TTC549 (cell line): ENCODE measurements around the gene CDK14.

Experiments used
- FAIRE-seq: peaks from 2 replicates; lab custom pipeline; 2012; peaks lifted over from hg19 to GRCh38; lab: Jason Lieb, UNC

The CDK14 gene

DNA sequence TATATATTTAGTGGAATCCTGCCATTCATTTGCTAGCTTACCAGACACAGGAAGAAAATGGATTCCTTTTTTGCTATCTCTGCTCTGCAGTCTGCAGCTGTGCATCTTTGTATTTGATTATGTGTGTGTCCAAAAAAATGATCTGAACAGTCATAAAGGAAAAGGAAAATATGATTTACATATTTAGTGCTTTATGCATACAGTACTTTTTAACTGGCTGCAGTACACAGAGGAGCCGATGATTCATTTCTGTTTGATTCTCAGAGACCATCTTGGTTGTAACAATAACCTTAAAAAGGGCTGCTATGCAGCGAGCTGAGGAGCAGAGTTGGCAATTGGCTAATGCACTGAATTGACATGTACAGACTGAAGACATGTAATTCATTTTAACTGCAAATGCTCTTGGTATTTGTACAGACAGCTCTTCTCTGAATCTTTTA is 516.8 kb downstream of the CDK14 start:
- no peak for FAIRE-seq

- no peak for FAIRE-seq
These were observed 518.1 kb downstream of the CDK14 start for GRCh38 chr7:91114232-91114631.

DNA sequence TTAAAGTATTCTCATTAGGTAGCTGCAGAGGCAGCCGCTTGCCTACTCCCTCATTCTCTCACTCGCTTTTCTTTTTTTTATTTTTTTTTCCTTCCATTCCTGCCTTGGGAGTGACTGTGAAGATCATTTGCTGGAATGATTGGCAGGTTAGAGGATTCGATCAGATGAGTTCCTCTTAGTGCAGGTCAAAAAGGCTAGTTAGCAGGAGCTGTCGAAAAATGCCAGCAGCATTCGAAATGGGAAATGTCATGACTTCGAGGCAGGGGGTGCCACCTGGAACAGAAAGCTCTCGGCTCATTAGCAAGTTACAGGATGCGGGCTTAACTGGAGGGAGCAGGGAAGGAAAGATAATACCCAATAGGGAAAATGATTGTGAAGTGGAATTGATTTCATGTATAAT is 530.6 kb downstream of the CDK14 start:
- FAIRE-seq, result no peak

DNA sequence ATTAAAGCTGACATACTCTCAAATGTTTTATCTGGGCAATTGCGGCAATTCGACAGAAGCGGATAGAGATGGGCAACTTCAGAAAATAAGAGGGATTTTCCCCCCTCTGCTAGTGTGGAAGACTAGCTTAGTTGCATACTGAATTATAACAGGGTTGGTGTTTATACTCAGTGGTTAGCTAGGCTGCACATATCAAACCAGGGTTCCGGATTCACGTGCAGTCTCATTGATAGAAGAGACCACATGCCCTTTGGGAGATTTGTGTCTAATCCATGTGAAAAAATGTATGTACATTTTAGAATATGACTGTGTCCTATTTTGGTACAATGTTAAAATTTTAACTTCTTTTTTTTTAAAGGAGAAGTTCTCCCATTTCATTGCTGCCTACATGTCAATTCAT is 531.2 kb downstream of the CDK14 start:
- no peak for FAIRE-seq

DNA sequence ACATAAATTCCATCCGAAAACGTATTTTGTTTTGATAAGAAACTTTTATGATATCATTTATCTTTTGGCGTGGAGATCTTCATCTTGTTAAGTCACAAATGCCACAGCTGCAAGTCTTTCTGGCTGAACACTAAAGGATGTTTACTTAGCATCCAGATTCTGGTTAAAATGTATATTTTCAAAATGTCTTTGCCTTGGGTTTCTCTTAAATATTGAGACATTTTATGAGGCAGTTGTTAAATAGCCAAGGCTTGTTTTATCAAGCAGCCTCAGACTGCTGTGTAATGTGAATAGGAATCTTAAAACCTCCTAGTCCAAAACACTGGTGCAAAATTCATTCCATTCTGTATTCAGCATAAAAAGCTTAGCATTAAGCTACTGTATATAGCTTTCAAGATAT is 531.8 kb downstream of the CDK14 start:
- FAIRE-seq, result no peak

DNA sequence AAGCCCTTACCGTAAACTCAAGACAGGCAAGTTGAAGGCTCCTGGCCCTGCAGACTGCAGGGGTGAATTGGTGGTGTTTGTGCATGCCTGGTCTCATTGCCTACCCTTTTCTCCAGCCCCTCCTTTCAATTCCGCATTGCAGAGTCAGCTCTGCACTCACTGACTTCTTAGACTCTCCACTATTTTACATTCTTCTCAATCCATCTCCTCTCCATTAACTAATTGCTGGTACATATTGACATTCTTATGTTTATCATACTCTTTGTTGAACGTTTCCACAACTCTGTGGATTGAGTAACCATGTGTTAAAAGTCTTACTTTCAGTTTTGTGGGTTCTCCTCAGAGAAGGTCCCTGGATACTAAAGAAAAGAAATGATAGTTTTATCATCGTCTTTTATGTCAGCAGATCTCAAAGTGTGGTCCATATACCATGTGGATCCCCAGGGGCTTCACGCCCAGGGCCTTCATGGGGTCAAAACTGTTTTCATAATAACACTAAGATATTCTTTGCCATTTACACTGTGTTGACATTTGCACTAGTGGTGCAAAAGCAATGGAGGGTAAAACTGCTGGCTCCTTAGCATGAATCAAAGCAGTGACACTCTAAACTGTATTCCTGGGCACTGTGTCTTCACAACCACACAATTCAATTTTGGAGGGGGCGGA is 532.7 kb downstream of the CDK14 start:
- FAIRE-seq, result no peak

DNA sequence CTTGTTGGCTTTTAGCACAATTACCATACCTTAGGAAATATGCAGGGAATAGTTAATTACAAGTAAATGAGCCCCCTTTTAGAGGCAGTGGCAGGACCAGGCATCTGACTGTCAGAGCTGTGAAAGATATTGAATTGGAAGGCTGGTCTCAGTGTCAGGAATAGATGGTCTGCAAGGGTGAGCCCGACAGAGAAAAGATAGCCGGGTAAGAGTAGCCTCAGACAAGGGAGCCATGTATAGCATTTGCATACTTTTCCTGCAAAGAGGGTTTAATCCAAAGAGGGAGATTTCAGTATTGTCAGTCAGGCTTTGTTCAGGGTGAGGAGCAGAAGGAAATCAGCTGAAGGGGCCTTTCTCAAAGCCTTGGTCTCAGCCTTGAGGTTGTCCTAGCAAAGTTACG is 539.2 kb downstream of the CDK14 start:
- FAIRE-seq, result no peak

DNA sequence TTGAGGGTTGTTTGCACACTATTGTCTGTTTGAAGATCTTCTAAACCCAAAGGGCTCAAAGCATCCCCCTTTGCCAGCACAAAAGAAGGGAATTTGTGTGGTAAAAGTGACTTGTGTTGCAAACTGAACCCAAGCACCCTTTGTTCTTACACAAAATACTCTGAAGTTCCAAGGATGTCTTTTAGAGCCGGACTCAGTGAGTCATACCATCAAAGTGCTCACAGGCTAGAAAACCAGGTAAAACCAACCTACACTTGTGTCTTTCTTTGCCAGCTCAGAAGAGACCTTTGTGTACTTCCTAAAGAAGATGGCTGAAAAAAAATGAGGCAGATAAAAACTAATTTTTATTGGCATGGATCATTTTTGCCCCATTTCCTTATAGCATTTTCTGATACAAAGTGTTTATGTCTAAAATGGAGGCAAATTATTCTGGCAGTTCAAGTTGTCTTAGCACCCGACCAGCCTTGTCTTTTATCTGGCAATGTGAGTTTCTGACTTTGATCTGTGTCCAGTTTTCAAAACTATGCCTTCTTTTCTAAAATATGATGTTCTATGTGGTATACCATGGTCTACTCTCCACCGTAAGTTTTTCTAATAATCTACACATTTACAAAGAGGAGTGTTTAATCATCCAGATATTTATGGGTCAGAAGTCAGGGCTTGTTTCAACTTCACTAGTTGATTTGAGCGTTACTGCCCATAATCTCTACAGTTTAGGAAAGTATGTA is 539.7 kb downstream of the CDK14 start:
- FAIRE-seq, result no peak

GRCh38 chr7:91137153-91137787 is 541.1 kb downstream of the CDK14 start:
- FAIRE-seq, result no peak

DNA sequence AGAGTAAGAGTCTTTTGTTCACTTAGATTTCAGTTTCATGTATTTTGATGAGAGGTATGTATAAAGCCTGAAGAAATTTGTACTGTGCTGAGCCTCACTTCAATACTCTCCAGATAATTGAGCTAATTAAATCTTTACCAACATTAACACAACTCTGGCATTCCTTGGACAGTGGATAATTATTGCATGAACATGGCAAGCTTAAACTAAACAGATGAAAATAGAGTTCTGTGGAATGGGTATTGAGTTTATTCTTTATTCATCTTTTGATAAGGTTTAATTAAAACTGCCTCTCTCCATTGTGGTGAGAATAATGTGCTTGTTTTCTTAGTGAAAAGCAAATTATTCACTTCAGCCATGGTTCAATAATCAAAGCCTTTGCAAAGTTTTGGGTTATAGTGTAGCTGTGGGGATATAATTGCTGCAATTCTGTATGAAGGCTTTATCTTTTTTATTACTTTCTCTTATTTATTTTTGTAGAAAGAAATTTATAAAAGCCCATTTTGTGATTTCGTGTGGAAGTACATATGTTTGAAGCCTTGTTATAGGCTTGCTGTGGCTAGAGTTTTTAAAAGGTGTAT is 541.8 kb downstream of the CDK14 start:
- FAIRE-seq, result no peak

DNA sequence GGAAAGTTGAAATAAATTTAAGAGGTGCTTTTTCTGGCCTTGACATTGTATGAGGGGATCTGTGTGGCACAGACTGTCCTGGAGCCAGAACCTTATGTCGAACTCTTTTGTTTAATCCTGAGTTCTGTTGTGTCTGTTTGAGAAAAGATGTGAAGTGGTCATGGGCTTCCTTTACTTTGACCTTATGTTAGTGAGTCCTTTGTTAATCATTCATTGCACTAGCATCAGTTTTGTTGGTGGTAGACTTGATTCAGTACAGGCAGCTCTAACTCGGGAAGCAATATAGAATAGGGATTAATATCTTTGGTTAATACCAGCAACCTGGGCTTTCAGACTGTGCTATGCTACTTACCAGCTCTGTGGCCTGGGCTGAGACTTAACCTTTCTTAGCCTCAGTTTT is 544.2 kb downstream of the CDK14 start:
- no peak for FAIRE-seq

DNA sequence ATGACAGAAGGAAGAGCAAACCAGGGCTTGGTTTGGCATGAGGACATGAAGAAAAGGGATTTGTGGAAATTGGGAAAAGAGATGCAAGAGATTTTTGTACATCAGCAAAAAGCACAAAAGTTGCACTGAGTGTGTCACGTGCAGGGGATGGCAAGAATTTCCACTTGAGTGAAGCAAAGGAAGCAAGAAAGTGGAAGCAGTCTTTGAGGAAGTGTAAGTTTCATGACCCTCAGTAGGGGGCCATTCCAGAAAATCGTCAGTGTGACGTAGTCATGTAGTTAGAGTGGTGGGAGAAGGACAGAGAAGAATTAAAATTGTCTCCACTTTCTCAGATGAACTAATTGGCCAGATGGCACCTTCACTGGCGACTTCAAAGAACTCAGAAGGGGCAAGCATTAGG is 544.9 kb downstream of the CDK14 start:
- no peak for FAIRE-seq

GRCh38 chr7:91142743-91143142 is 546.6 kb downstream of the CDK14 start:
- no peak for FAIRE-seq

DNA sequence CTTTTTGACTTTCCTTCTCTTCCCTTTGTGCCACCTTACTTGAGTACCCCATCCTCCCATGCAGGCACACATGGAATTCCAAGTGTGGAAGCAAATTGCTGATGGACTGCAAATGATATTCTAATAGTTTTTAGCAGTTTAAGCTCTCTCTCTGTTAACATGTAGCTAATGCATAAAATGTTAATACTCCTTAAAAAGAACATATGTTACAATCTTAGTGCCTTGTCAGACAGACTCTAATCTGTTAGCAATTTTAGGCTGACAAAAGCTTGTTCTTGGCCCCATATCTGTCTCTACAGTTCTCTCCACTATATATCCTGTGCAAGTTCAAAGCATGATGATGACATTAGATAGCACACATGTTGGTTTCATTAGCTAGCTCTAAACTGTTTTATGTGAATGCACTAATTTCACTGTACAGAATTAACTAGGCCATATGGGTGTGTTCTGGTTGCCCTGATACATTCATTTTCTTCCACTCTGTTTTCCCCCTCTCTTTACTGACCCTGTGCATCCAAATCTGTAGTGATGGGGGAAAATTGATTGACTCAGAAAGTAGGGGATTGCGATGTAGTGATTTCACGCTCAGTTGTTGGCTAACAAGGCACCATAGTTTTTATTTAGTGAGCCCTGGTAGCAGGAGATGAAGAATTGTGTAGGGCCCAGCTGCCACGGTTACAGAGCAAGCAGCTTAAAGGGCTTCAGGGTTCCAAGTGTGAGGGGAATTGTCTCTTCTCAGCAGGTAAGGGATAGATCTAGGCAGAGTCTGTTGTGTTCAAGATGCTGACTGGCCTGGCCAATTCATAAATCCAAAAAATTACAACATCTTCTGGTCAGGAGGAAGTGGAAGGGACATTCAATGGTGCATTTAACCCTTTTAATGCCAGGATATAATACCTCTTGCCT is 553.5 kb downstream of the CDK14 start:
- FAIRE-seq, result no peak

DNA sequence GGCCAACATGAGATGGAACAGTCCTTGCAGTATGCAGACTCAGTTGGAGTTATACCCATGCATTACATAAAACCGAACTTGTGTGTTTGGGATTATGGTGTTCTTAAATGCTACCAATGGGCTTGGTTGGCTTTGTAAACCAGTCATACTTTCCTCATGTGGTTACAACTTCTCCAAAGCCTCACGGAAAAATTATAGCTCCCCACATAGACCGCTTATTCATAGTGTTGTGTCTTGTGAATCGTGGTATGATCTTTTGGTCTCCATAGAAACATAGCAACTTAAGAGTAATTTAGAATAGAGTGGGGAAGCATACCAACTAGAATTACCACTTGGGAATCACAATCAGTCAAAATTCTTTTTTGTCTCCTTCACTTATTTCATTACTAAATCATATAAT is 555.8 kb downstream of the CDK14 start:
- no peak for FAIRE-seq

DNA sequence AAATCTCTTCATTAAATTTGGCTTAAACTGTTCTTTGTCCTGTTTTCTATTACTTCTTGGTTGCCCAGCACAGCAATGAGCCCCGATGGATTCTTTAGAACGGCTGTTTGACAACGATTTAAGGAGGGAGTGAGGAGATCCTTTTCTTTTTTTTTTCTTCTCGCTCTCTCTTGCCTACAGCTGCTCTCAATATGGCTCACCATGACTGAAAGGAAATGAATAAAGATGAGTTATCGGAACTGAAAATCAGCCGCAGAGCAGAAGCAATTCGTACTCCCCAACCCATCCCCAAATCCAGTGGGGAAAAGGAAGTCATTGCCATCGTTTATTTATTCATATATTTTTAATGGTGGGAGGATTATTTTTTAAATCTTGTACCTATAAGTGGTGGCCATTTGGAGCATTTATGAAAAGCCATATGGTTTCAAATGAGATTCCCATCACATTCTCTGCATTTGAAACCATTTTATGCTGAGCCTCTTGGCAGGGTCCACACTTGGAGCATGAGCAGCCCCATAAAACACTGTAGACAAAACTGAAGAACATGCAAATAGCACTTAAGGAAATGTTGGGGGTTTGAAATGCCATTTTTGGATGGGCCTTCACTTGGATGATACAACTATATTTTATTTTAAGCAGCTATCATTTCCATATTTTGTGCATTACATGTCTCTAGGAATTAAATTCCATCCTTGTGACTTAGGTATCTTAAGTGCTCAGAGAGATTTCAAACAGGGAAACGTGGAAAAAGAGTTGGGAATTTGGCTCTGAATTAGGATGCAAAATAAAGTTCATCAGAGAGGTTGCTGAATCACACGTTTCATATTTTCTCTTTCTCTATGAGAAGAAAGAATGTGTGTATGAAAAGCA is 560.4 kb downstream of the CDK14 start:
- no peak for FAIRE-seq

- FAIRE-seq, result no peak
These were observed 561.6 kb downstream of the CDK14 start for GRCh38 chr7:91157579-91158320.

- no peak for FAIRE-seq
These were observed 566.3 kb downstream of the CDK14 start for GRCh38 chr7:91162436-91162835.

DNA sequence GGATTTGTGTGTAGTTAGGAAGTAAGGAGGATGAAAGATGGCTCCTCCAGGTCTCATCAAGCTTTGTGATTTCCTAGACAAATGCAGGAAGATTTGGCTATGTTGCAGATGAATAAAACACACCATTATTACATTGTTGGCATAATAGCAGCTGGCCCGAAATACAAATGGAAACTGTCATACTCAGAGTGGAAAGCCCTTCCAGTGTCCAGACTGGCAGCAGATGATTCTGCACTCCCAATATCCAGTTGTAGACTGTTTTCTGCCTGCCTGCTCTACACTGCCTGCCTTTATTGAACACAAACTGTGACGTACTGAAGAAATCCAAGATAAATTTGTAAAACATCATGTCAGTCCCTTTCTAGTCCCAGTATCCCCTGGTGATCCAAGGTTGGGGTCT is 568.4 kb downstream of the CDK14 start:
- FAIRE-seq, result no peak
